Coronary artery (tissue), 2 donors: ENCODE measurements around the gene RBM47.
"Not testable (repeated sequence)": the region's sequence is repeated elsewhere in the genome, so short reads cannot be mapped to it uniquely, and the experiment has no call there.

Experiments
- DNase-seq: peaks from one replicate; pipeline ENCODE4 v3.0.0-alpha.2; 2017; ENCODE audit warnings: low spot score
- H3K27ac ChIP-seq, 2 donors: fragments of 200-600 bp; sonication (generic); one replicate each; pipeline ENCODE4 v1.5.1; 2016 to 2019
- H3K4me3 ChIP-seq: fragments of 200-600 bp; sonication (generic); 2 replicates; pipeline ENCODE4 v1.5.1; 2016; ENCODE audit warnings: mild to moderate bottlenecking, moderate library complexity
- CTCF ChIP-seq: fragments of 200-600 bp; sonication (generic); IDR thresholded peaks from one replicate; pipeline ENCODE4 v1.5.1; 2019; ENCODE audit warnings: antibody characterized with exemption

RBM47 gene

GRCh38 chr4:40412388-40412787 lies 217.3 kb downstream of the RBM47 start:
- no peak overlapping the region for H3K27ac ChIP-seq
- no peak for DNase-seq
- no peak for TF ChIP-seq CTCF
- H3K4me3 ChIP-seq: no peak overlapping the region

- H3K27ac ChIP-seq: no peak overlapping the region
- DNase-seq: no peak
- H3K4me3 ChIP-seq: no peak overlapping the region
- TF ChIP-seq CTCF: no peak
These were observed 219.8 kb downstream of the RBM47 start for GRCh38 chr4:40409835-40410234.

GRCh38 chr4:40407468-40407867 lies 222.2 kb downstream of the RBM47 start:
- not testable (repeated sequence) for H3K4me3 ChIP-seq, DNase-seq, H3K27ac ChIP-seq

GRCh38 chr4:40406340-40406739 lies 223.3 kb downstream of the RBM47 start:
- DNase-seq: no peak
- H3K4me3 ChIP-seq: no peak overlapping the region
- H3K27ac ChIP-seq: no peak overlapping the region
- no peak for TF ChIP-seq CTCF

GRCh38 chr4:40405193-40405592 lies 224.5 kb downstream of the RBM47 start:
- no peak overlapping the region for H3K4me3 ChIP-seq
- H3K27ac ChIP-seq: no peak overlapping the region
- DNase-seq: no peak
- TF ChIP-seq CTCF: no peak

GRCh38 chr4:40403081-40403480 lies 226.6 kb downstream of the RBM47 start:
- DNase-seq: no peak
- Histone ChIP-seq H3K27ac (no peak overlapping the region), H3K4me3 (no peak overlapping the region)
- no peak for TF ChIP-seq CTCF

GRCh38 chr4:40402556-40402955 lies 227.1 kb downstream of the RBM47 start:
- DNase-seq: no peak
- no peak overlapping the region for H3K27ac ChIP-seq
- H3K4me3 ChIP-seq: no peak overlapping the region
- TF ChIP-seq CTCF: no peak

- Histone ChIP-seq H3K27ac (no peak overlapping the region), H3K4me3 (no peak overlapping the region)
- DNase-seq: no peak
- no peak for TF ChIP-seq CTCF
These were observed 228.0 kb downstream of the RBM47 start for GRCh38 chr4:40401631-40402030.
